Myocyte (in vitro differentiated cells): ENCODE results near the gene ANKS6. TPM values are rescaled to one million over a fixed set of nuclear protein-coding genes. Genes with fewer than 3 reads are reported as not detected.

ENCODE experiments used
- DNase-seq: peaks from one replicate; pipeline ENCODE4 v3.0.0-alpha.2; 2012; ENCODE audit warnings: low read depth
- polyA plus RNA-seq: library from polyadenylated mRNA; unstranded; fragments of >200 nt; gene quantifications from one replicate; pipeline ENCODE4 v1.2.1, GENCODE V29; 2012; ENCODE audit warnings: missing spikeins
- total RNA-seq: library from RNA; depleted of rRNA; stranded (reverse); fragments of >200 nt; gene quantifications from 2 replicates; pipeline ENCODE4 v1.2.3, GENCODE V29; 2014

The ANKS6 gene
- 11.4 and 12.9 TPM in 2 replicates for total RNA-seq
- 14.1 TPM for polyA plus RNA-seq

DNA sequence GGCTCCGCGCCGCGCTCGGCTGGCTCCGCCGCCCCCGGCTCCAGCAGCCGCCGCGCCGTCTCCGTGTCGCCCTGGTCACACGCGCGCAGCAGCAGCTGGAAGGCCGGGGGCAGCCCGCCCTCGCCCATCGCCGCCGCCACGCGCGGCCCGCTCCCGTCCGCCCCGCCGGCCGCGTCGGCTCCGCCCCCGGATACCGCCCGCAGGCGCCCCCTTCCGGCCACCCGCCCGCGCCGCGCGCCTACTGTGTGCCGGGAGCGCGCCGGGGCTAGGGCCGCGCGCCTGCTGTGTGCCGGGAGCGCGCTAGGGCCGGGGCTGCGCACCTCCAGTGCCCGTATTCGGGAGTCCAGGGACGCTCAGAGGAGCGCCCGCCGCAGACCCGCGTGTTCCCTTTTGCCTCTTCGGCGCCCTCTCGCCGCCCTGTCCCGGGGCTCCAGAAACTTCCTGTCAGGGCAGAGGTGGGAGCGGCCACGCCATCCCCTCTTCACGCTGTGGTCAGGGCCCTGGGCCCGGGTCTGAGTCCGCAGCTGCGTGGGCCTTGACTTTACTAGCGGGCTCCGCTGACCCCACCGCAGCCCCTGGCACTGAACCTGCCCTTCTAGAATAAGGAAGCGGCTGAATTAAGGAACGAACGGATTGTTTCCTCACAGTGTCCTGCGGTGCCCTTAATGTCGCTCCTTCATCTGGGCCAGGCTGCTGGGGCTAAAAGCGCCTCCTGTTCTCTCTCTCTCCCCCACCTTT is at the start of gene ANKS6:
Gene ANKS6 (minus strand): TSS at position 192 of the 738 bp plus-strand sequence. CDS start 64 bp downstream, at position 128.
- DNase-seq: peak; percentile 80

DNA sequence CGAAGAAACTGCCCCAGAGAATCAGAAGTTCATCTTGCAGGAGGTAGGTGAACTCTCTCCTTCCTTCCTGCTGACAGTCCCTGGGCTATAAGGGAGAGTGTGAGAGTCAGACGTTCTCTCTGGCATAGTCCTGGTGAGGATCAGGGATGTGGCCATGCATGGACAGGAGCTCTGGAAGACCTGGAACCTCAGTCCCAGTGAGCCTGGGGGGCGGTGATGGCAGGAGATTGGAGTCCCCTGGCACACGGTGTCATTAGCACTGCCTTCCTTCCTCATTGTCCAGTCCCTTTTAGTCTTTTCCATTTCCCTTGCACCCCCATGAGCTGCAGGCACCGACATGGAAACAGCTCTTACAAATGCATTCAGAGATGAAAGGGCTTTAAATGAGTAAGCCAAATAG is 49.7 kb upstream of the ANKS6 start:
- DNase-seq: no peak

DNA sequence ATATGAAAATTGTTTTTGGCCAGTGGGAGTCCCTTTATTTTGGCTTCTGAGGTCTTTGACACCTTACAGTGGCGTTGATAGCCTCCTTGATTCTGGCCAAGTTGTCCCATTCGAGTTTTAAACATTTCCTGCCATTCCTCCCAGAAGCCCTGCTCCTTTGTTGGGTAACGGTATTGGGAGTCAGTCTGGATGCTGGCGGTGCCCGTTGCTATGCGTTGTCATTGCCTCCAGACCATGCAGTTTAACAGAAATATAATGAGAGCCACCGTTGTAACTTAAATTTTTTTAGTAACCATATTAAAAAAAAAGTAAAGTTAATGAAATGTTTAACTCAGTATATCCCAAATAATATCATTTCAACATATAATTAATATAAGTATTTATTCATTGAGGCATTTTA is 46.2 kb upstream of the ANKS6 start:
- no peak for DNase-seq

DNA sequence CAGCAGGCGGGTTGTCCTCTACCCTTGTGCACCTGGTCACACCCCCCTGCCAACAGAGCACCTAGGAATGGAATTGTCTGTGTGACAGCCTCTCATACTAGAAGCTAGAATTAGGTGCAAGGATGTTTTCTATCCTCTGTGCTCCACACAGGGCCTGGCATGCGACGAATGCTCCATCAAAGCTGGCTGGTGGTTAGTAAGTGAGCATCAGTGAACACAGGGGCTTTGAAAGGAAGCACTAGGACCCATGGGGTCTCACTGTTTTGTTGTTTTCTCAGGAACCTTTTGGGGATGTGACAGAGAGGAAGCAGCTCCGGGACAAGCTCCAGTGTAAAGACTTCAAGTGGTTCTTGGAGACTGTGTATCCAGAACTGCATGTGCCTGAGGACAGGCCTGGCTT is 43.4 kb upstream of the ANKS6 start:
- no peak for DNase-seq

DNA sequence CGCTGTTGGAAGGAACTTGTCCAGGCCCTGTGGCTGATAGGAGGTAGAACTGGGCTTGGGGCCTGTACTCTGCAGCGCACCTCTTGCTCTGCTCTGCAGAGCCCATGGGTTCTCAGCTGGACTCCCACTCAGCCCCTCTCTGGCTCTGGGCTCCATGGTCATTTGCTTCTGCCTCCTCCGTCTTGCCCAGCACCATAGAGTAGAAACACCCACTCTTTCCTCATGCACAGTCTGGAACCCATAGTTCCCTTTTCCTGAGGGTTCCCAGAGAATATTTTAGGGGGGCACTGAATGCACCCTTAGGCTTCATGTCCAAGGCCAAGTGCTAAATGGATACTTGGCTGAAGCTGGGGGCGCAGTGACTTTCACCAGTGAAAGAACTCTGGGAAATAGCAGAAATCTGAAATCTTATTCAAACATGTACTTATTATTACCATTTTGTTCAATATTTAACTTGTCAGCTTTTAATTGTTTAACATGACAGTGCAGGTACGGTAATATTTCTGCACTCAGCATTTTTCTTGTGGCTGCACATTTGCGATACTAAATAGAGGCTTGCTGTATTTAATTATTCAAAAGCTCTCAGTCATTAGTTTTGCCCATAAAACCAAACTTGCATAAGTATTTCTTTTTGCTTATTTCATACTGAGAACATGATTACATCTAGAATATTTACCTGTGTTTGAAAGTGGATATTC is 42.7 kb upstream of the ANKS6 start:
- DNase-seq: no peak

DNA sequence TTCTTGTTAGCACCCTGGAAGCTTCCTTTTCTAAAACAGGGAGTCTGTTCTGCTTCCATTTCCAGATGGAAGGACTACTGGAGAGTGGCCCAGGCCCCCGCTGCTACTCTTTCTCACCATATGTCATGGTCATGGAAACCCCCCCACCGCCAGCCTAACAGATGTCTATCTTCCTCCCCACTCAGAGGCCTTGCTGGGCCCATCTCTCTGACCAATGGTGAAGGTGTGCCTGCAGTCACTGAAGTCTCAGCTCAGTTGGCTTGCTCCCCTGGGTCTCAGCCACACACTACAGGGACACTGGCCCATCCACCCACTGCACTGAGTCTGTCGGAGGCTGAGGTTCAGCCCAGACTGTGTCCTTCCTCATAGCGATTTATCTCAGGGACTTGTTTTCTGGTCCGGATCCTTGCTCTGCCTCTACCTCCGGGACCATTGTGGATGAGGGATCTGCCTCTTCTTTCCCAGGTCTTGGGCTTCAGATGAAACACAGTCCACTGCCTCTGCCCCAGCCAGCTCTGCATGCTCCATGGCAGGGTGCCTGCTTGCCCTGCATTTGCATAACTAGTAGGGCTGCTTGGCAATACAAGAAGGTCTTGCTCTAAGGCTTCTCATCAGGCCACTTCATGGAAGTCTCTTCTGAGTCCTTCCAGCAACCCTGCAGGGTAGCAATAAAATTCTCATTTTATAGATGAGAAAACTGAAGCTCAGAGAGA is 42.0 kb upstream of the ANKS6 start:
- no peak for DNase-seq

DNA sequence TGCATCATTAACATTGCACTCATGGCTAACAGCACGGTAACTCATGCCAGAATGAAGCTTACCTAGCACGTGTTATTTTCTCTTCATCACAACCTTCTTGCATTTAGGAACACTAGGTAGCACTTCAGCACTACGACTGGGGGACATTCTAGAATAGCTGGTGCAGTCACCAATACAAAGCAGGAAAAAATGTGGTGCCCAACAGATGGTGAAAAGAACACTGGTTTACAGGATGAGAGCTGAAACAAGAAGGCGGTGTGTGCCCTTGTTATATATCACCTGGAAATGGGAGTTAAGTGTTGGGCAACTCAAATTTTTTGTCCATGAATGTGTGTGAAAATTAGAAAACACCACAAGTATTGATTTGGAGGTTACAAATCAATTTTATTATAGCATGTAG is 41.2 kb upstream of the ANKS6 start:
- no peak for DNase-seq

DNA sequence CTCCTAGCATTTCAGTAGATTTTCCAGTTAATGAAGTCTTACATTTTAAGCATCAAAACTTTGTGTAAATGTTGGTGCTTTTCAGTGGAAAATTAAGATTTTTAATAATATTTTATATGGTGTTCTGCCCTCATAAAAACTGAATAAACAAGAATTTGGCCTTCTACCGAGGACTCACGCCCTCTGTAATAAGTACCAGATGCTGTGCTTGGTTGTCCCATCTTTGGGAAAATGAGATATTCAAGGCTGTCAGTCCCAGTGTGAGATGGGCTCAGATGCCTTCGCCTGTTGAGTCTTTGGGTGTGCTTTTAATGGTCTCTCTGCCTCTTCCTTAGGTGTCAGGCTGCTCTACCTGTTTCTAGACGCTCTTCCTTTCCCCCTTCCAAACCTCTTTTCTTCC is 39.9 kb upstream of the ANKS6 start:
- no peak for DNase-seq

DNA sequence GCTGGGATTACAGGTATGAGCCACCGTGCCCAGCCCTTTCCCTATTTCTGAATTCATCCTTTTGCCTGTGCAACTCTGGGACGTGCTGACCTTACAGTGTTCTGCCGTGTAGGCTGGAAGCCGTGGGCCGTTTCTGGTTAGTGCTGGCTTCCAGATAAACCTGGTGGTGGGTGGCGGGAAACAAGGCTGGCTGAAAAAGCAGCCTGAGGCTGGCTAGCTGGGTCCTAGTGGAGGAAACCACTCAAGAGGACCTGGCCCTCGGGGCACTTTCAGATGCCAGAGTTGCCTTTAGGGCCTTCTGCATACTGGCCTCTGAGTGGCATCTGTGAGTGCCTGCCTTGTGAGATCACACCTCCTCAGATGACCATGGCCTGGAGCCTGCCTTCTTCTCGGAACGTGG is 38.0 kb upstream of the ANKS6 start:
- no peak for DNase-seq

DNA sequence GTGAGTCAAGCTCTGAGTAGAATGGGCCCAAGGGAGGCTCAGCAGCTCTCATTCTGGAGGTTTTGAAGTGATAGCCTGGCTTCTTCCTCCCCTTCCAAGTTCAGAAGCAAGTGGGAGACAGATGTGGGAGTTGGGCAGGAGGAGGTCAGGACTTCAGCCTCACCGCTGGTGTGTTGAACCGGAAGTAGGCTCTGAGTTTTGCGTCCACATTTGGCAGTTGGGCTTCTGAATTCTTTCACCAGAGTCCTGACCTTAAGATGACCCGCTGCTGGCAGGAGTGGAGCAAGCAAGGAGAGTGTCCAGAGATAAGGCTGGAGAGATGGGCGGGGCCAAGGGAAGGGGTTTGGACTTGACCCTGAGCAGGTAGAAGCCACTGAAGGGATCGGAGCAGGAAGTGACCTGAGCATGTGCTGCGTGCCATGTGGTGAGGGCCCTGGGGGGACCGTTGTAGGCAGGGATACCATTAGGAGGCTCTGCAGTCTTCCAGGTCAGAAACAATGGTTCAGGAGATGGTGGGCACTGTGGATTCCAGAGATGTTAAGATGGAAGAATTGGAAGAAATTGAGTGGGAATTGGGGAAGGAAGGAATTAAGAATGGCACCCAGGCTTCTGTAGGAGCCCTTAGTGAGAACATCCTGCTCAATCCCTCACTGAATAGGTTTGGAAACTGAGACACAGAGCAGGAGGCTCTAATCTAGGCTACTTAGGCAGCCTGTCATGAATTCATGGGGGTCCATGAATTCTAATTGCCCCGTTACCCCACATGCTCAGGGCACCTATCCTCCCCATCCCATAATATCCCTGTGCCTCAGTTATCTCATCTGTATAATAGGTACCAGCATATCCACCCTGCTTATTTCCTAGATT is 37.0 kb upstream of the ANKS6 start:
- no peak for DNase-seq

DNA sequence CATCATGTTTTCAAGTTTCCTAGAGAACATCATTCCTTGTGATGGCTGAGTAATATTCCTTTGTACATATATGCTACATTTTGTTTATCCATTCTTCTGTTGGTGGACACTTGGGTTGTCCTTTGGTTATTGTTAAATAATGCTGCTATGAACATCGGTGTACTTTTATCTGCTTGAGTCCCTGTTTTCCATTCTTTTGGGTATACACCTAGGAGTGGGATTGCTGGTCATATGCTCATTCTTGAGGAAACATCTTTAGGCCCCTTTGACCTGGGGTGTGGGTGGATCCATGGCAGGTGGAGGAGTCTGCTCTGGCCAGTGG is 36.4 kb upstream of the ANKS6 start:
- no peak for DNase-seq

DNA sequence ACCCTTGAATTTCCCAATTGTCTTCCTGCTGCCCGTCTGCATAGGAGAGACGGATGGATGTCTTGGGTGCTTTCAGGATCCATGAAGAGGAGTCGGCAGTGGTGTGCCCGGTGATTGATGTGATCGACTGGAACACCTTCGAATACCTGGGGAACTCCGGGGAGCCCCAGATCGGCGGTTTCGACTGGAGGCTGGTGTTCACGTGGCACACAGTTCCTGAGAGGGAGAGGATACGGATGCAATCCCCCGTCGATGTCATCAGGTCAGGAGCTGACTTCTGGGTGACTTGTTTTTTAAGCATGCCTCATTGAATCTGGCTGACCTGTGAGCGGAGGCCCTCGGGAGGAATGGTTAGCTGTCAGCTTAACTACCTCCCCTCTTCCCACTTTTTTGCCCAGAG is 35.3 kb upstream of the ANKS6 start:
- DNase-seq: no peak

DNA sequence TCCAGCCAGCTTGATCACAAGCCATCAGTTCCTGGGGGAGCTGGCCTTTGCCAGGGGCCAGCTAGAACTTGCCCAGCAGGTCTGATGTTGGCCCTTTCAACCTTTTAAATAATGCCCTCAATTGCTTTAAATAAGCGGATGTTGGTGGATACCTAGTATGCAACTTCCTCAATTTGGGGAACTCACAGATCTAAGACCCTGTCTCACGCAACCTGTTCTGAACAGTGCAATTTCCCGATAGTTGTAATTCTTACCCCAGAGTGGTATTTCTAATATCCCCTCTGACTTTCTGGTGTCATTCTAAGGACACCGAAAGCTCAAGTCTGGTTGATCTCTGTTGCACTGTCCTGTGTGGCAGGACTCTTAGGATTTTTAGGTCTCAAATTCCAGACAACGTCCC is 34.2 kb upstream of the ANKS6 start:
- DNase-seq: no peak

DNA sequence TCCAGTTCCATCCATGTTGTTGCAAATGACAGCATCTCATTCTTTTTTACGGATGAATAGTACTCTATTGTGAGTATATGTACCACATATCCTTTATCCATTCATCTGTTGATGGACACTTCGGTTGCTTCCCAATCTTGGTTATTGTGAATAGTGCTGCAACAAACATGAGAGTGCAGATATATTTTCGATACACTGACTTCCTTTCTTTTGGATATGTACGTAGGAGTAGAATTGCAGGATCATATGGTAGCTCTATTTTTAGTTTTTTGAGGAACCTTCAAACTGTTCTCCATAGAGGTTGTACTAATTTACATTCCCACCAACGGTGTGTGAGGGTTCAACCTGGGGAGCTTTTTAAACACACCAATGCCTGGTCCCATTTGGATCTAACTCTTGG is 33.4 kb upstream of the ANKS6 start:
- no peak for DNase-seq

DNA sequence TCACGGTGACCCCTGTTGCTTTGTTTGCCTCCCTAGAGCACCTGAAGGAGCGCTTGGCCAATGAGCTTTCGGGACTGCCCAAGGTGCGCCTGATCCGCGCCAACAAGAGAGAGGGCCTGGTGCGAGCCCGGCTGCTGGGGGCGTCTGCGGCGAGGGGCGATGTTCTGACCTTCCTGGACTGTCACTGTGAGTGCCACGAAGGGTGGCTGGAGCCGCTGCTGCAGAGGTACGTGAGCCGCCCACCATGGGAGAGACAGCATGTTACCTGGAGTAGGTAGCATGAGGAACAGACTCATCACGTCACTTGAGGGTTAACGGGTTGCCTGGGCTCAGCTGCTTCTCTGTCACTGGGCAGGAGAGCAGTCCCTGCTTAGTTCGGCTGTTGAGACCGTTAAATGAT is 30.4 kb upstream of the ANKS6 start:
- no peak for DNase-seq

DNA sequence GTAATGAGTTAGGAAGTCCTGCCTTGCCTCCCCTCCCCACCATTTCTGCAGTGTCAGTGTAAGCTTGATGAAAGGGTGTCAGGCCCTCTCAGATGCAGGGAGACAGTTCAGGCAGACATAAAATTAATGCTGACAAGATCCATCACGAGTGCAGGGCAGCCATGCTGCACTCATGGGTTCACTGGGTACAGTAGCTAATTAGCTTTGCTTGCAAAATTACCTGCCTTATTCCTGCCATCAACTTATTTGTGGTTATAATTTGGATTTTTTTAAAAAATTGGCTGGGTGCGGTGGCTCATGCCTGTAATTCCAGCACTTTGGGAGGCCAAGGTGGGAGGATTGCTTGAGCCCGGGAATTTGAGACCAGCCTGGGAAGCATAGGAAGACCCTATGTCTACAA is 29.1 kb upstream of the ANKS6 start:
- DNase-seq: no peak

DNA sequence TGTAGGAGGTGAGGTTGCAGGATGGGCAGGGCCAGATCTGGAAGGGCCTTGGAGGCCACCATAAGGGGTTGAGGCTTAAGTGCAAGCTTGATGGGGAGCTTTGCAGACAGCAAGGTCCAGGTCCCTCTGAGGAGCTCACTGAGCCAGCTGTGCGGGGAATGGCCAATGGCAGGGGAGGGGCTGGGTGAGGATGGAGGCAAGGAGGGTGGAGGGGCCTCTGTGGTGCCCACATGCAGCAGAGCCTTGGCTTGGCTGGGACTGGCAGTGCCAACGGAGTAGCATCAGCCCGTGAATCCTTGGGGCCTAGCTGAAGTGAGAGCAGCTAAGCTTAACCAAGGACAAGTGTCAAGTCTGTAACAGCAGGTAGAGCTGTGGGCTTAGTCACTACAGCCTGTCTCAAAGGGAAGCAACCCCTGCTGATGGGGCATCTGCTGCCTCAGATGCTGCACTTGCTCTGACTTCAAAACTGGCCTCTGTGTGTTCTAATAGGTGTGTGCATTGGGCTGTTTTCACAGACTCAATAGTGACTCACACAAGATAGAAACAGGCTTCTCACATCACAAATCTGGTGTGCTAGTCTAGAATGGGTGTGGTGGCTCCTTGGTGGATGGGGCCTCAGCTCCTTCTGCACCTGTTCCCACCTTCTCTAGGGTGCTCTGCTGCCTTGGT is 27.4 kb upstream of the ANKS6 start:
- no peak for DNase-seq

DNA sequence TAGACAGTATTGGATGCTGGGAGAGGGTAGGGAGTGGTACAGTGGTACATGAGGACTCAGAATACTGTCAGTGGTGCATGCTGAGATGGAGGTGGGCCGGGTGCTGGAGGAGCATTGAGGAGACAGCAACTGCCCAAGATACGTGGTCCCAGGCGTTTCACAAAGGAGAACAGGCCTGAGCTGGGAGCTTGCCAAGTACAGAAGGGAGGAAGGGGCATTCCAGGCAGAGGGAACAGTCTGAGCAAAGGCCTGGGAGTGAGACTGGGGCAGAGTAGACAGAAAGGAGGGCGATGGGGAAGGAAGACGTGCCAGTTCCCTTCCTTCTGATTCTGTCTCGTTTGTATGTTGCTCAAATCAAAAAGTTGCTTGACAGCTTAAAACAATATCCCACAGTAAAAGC is 26.3 kb upstream of the ANKS6 start:
- no peak for DNase-seq

DNA sequence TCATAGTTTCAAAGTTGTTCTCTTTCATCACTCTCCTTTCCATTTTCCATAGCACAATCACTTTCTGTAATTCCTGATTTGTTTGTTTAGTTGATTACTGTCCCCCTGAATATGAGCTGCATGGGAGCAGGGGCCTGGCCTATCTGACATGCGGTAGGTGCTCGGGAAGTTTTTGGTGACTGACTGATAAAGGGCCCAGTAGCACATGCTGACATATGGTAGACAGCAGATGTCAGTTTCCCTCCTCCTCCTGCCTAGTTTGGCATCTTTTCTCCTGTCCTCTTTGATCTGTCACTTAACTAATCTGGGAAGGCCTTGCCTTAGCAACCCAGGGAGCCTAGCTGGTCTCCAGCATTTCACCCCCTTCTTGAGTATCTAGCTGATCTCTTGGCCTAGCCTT is 25.5 kb upstream of the ANKS6 start:
- no peak for DNase-seq

DNA sequence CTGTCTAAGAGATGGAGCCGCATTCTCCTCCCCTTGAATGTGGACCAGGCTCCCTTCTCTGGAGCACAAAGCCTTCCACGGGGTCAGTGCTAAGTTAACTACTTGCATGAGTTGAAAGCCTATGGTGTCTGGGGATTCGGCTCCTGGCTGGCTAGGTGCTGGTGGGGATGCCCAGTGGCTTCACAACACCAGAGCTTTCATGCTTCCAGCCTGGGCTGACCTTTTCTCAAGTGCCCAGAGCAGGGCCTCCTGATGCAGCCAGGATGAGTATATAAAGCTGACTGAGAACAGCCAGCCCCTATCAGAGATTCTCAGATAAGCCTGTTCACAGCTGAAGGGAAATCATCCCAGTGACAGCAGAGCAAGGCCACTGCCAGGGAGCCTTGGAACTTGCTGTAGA is 22.9 kb upstream of the ANKS6 start:
- DNase-seq: no peak

DNA sequence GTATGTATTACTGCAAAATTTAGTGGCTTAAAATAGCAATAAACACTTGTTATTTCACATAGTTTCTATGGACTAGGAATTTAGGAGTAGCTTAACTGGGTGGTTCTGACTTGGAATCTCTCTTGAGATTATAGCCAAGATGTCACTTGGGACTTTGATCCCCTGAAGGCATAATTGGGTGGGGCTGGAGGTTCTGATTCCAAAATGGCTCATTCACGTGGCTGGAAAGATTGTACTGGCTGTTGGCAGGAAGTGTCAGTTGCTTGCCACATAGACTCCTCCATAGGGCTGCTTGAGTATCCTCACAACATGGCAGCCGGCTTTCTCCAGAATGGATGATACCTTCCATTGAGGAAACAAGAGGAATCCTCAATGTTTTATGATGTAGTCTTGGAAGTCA is 22.4 kb upstream of the ANKS6 start:
- DNase-seq: no peak
